GM12878 (cell line): Measurements from ENCODE around the gene UVRAG. TPM values are rescaled to one million over a fixed set of nuclear protein-coding genes. Genes with fewer than 3 reads are reported as not detected.

Experiments
- BHLHE40 ChIP-seq, 2 experiments: fragments of 450-650 bp in 1 of 2; IDR thresholded peaks; 2 replicates each; pipeline ENCODE4 v1.6.1; 2011 to 2017; ENCODE audit warnings: low read depth in 2 of 2, borderline replicate concordance in 1 of 2, improper control_type of control experiment in 1 of 2, low read length in 1 of 2, mild to moderate bottlenecking in 1 of 2
- CHD4 ChIP-seq: fragments of 200-600 bp; sonication (generic); IDR thresholded peaks from 2 replicates; pipeline ENCODE4 v1.6.1; 2016; ENCODE audit warnings: mild to moderate bottlenecking
- EP300 ChIP-seq, 2 experiments: fragments of 150-350 bp in 1 of 2; IDR thresholded peaks; 2 replicates each; pipeline ENCODE4 v1.6.1; 2011 to 2012; ENCODE audit warnings: low read depth in 2 of 2, low read length in 2 of 2, borderline replicate concordance in 1 of 2, improper control_type of control experiment in 1 of 2, inconsistent platforms in 1 of 2; ENCODE audit not compliant: control insufficient read depth in 1 of 2
- GABPA ChIP-seq: IDR thresholded peaks from 2 replicates; pipeline ENCODE4 v1.6.1; 2014; ENCODE audit warnings: antibody characterized with exemption, low read depth, mild to moderate bottlenecking, inconsistent platforms
- IRF4 ChIP-seq: IDR thresholded peaks from 2 replicates; pipeline ENCODE4 v1.6.1; 2011; ENCODE audit warnings: low read depth, low read length
- KDM1A ChIP-seq: fragments of 200-600 bp; sonication (generic); IDR thresholded peaks from 2 replicates; pipeline ENCODE4 v1.6.1; 2016; ENCODE audit warnings: borderline replicate concordance
- MEF2A ChIP-seq: IDR thresholded peaks from 2 replicates; pipeline ENCODE4 v1.6.1; 2011; ENCODE audit warnings: low read depth, mild to moderate bottlenecking, low read length, moderate library complexity; ENCODE audit not compliant: insufficient read depth
- NBN ChIP-seq: fragments of 450-650 bp; IDR thresholded peaks from 2 replicates; pipeline ENCODE4 v1.6.1; 2016
- RAD51 ChIP-seq: fragments of 450-650 bp; IDR thresholded peaks from 2 replicates; pipeline ENCODE4 v1.6.1; 2016; ENCODE audit warnings: moderate library complexity, mild to moderate bottlenecking, inconsistent platforms
- SPI1 ChIP-seq: IDR thresholded peaks from 2 replicates; pipeline ENCODE4 v1.6.1; 2011; ENCODE audit warnings: low read depth, mild to moderate bottlenecking, low read length, moderate library complexity, borderline replicate concordance; ENCODE audit not compliant: insufficient read depth
- ZNF217 ChIP-seq: fragments of 450-650 bp; IDR thresholded peaks from 2 replicates; pipeline ENCODE4 v1.6.1; 2017; ENCODE audit warnings: antibody characterized with exemption, mild to moderate bottlenecking
- ZNF622 ChIP-seq: fragments of 450-650 bp; IDR thresholded peaks from 2 replicates; pipeline ENCODE4 v1.6.1; 2017; ENCODE audit warnings: mild to moderate bottlenecking, inconsistent platforms
- polyA plus RNA-seq, 11 experiments: library from polyadenylated mRNA; depleted of rRNA in 4 of 11; unstranded in 6 of 11; stranded (reverse) in 5 of 11; fragments of >200 nt; fragmentation: Nextera tagmentation in 4 of 11; fragmentation: Illumina TruSeq in 1 of 11; extraction: Ambion mirVana in 4 of 11; extraction: Trizol in 1 of 11; gene quantifications; 1 replicate in 1 of 11; 2 replicates in 10 of 11; pipeline versions ENCODE4 v1.2.1 to v1.2.3, GENCODE V29; 2011 to 2016; ENCODE audit warnings: inconsistent platforms in 2 of 11, missing spikeins in 2 of 11, low read depth in 1 of 11
- total RNA-seq, 4 experiments: library from RNA; depleted of rRNA in 3 of 4; stranded (reverse); fragments of >200 nt in 3 of 4; fragmentation: Illumina TruSeq in 1 of 4; extraction: Trizol in 1 of 4; gene quantifications; 2 replicates each; pipeline versions ENCODE4 v1.2.1 to v1.2.3, GENCODE V29; 2013 to 2021
- TF ChIP-seq, protein P1 (sequence below): fragments of 450-650 bp; IDR thresholded peaks from 2 replicates; pipeline ENCODE4 v1.6.1; 2018; ENCODE audit warnings: borderline replicate concordance, mild to moderate bottlenecking; ENCODE audit not compliant: partially characterized antibody
- TF ChIP-seq, protein P2 (sequence below): fragments of 450-650 bp; formaldehyde crosslinking; IDR thresholded peaks from 2 replicates; pipeline ENCODE4 v1.4.0; 2020; ENCODE audit warnings: mild to moderate bottlenecking, moderate library complexity
- TF ChIP-seq, protein P3 (sequence below): IDR thresholded peaks from 2 replicates; pipeline ENCODE4 v1.6.1; 2011; ENCODE audit warnings: borderline replicate concordance, low read depth, mild to moderate bottlenecking, moderate library complexity, mixed read lengths, low read length; ENCODE audit not compliant: insufficient read depth; ENCODE audit errors: extremely low read length
- TF ChIP-seq, protein P4 (sequence below): fragments of 450-650 bp; IDR thresholded peaks from 2 replicates; pipeline ENCODE4 v1.6.1; 2018; ENCODE audit warnings: mild to moderate bottlenecking, low read depth, moderate library complexity; ENCODE audit not compliant: partially characterized antibody
- TF ChIP-seq, protein P5 (sequence below), 3 experiments: IDR thresholded peaks in 2 of 3; conservative IDR thresholded peaks in 1 of 3; 2 replicates each; pipeline ENCODE4 v1.5.1; 2011; ENCODE audit warnings: low read depth in 3 of 3, low read length in 3 of 3, mild to moderate bottlenecking in 3 of 3, control low read depth in 2 of 3, moderate library complexity in 2 of 3, inconsistent platforms in 1 of 3, mixed read lengths in 1 of 3; ENCODE audit not compliant: control insufficient read depth in 2 of 3, insufficient read depth in 1 of 3; ENCODE audit errors: extremely low read depth in 1 of 3

The UVRAG gene
- total and polyA plus RNA-seq, 10 of the 15 experiments (the other 5 are each of a cell fraction or from before 2014, with no cell fraction given) = 7.0 to 43.4 (median 37.0) TPM

DNA sequence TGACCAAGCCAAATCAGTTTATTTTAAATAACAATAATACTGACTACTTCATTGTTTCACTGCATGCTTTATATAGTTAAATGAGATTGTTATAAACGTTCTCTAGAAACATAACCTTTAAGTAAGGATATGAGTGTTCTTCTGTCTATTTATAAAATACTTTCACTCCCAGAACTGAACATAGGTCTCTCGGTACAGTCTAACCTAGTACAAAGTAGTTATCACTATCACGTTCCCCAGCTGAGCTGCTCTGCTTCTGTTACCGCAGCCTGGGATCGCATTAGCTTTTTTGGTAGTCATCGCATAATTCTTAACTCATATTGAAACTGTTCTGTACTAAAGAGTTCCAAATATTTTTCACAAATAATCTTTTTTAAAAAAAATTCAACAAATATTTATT lies 247.7 kb downstream of the UVRAG start (continued):
- TF ChIP-seq, protein P1, sequence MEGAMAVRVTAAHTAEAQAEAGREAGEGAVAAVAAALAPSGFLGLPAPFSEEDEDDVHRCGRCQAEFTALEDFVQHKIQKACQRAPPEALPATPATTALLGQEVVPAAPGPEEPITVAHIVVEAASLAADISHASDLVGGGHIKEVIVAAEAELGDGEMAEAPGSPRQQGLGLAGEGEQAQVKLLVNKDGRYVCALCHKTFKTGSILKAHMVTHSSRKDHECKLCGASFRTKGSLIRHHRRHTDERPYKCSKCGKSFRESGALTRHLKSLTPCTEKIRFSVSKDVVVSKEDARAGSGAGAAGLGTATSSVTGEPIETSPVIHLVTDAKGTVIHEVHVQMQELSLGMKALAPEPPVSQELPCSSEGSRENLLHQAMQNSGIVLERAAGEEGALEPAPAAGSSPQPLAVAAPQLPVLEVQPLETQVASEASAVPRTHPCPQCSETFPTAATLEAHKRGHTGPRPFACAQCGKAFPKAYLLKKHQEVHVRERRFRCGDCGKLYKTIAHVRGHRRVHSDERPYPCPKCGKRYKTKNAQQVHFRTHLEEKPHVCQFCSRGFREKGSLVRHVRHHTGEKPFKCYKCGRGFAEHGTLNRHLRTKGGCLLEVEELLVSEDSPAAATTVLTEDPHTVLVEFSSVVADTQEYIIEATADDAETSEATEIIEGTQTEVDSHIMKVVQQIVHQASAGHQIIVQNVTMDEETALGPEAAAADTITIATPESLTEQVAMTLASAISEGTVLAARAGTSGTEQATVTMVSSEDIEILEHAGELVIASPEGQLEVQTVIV = no peak
- TF ChIP-seq, protein P2, sequence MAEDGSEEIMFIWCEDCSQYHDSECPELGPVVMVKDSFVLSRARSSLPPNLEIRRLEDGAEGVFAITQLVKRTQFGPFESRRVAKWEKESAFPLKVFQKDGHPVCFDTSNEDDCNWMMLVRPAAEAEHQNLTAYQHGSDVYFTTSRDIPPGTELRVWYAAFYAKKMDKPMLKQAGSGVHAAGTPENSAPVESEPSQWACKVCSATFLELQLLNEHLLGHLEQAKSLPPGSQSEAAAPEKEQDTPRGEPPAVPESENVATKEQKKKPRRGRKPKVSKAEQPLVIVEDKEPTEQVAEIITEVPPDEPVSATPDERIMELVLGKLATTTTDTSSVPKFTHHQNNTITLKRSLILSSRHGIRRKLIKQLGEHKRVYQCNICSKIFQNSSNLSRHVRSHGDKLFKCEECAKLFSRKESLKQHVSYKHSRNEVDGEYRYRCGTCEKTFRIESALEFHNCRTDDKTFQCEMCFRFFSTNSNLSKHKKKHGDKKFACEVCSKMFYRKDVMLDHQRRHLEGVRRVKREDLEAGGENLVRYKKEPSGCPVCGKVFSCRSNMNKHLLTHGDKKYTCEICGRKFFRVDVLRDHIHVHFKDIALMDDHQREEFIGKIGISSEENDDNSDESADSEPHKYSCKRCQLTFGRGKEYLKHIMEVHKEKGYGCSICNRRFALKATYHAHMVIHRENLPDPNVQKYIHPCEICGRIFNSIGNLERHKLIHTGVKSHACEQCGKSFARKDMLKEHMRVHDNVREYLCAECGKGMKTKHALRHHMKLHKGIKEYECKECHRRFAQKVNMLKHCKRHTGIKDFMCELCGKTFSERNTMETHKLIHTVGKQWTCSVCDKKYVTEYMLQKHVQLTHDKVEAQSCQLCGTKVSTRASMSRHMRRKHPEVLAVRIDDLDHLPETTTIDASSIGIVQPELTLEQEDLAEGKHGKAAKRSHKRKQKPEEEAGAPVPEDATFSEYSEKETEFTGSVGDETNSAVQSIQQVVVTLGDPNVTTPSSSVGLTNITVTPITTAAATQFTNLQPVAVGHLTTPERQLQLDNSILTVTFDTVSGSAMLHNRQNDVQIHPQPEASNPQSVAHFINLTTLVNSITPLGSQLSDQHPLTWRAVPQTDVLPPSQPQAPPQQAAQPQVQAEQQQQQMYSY (CRISPR knock-in tag) = no peak
- TF ChIP-seq, protein P3, sequence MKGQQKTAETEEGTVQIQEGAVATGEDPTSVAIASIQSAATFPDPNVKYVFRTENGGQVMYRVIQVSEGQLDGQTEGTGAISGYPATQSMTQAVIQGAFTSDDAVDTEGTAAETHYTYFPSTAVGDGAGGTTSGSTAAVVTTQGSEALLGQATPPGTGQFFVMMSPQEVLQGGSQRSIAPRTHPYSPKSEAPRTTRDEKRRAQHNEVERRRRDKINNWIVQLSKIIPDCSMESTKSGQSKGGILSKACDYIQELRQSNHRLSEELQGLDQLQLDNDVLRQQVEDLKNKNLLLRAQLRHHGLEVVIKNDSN = no peak
- TF ChIP-seq ZNF217 (no peak), EP300 (IDR thresholded peaks at IDR 0.05; ENCODE audit: borderline replicate concordance in 1 of 2, control insufficient read depth in 1 of 2, low read depth in 2 of 2, low read length in 2 of 2) (no peak), KDM1A (no peak), GABPA (peak; percentile 39; the same call in 1 of the 2 replicates), ZNF622 (no peak), BHLHE40 (IDR thresholded peaks at IDR 0.05; ENCODE audit: borderline replicate concordance in 1 of 2, low read depth in 2 of 2, low read length in 1 of 2) (peak; percentile 34 to 73; a peak in 2 of 4 replicates), SPI1 (no peak), IRF4 (peak; percentile 86; the same call in 1 of the 2 replicates), MEF2A (peak; percentile 94), NBN (no peak), CHD4 (no peak), RAD51 (no peak)
- TF ChIP-seq, protein P4, sequence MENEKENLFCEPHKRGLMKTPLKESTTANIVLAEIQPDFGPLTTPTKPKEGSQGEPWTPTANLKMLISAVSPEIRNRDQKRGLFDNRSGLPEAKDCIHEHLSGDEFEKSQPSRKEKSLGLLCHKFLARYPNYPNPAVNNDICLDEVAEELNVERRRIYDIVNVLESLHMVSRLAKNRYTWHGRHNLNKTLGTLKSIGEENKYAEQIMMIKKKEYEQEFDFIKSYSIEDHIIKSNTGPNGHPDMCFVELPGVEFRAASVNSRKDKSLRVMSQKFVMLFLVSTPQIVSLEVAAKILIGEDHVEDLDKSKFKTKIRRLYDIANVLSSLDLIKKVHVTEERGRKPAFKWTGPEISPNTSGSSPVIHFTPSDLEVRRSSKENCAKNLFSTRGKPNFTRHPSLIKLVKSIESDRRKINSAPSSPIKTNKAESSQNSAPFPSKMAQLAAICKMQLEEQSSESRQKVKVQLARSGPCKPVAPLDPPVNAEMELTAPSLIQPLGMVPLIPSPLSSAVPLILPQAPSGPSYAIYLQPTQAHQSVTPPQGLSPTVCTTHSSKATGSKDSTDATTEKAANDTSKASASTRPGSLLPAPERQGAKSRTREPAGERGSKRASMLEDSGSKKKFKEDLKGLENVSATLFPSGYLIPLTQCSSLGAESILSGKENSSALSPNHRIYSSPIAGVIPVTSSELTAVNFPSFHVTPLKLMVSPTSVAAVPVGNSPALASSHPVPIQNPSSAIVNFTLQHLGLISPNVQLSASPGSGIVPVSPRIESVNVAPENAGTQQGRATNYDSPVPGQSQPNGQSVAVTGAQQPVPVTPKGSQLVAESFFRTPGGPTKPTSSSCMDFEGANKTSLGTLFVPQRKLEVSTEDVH = no peak
- TF ChIP-seq, protein P5, sequence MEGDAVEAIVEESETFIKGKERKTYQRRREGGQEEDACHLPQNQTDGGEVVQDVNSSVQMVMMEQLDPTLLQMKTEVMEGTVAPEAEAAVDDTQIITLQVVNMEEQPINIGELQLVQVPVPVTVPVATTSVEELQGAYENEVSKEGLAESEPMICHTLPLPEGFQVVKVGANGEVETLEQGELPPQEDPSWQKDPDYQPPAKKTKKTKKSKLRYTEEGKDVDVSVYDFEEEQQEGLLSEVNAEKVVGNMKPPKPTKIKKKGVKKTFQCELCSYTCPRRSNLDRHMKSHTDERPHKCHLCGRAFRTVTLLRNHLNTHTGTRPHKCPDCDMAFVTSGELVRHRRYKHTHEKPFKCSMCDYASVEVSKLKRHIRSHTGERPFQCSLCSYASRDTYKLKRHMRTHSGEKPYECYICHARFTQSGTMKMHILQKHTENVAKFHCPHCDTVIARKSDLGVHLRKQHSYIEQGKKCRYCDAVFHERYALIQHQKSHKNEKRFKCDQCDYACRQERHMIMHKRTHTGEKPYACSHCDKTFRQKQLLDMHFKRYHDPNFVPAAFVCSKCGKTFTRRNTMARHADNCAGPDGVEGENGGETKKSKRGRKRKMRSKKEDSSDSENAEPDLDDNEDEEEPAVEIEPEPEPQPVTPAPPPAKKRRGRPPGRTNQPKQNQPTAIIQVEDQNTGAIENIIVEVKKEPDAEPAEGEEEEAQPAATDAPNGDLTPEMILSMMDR (IDR thresholded peaks at IDR 0.05 in 2 of 3, conservative IDR thresholded peaks at IDR 0.05 in 1 of 3; ENCODE audit: control insufficient read depth in 2 of 3, extremely low read depth in 1 of 3, insufficient read depth in 1 of 3, low read depth in 3 of 3, low read length in 3 of 3) = no peak
